HepG2 (cell line): ENCODE measurements around the gene HNRNPL. TPM values are rescaled to one million over a fixed set of nuclear protein-coding genes. Genes with fewer than 3 reads are reported as not detected.

ENCODE experiments used
- CCAR2 ChIP-seq: fragments of 200-400 bp; formaldehyde crosslinking; optimal IDR thresholded peaks from 2 replicates; pipeline ENCODE3; 2018; ENCODE audit warnings: low read depth, mild to moderate bottlenecking, low read length, moderate library complexity
- FOXA3 ChIP-seq: IDR thresholded peaks from 2 replicates; pipeline ENCODE4 v1.6.1; 2016; ENCODE audit warnings: missing genetic modification reagents, missing compliant biosample characterization
- GATA4 ChIP-seq: sonication (generic); IDR thresholded peaks from 2 replicates; pipeline ENCODE4 v1.6.1; 2016; ENCODE audit warnings: antibody characterized with exemption, low read depth, borderline replicate concordance
- HHEX ChIP-seq: IDR thresholded peaks from 2 replicates; pipeline ENCODE4 v1.6.1; 2016; ENCODE audit warnings: control low read depth
- HOXA9 ChIP-seq: sonication (generic); formaldehyde crosslinking; IDR thresholded peaks from 2 replicates; pipeline ENCODE4 v1.8.1; 2022; ENCODE audit warnings: missing genetic modification reagents, mild to moderate bottlenecking, moderate library complexity, borderline replicate concordance
- IRX3 ChIP-seq: sonication (generic); formaldehyde crosslinking; IDR thresholded peaks from 2 replicates; pipeline ENCODE4 v1.8.1; 2023; ENCODE audit warnings: mild to moderate bottlenecking, low read depth, missing genetic modification reagents, borderline replicate concordance
- MAFG ChIP-seq: sonication (generic); formaldehyde crosslinking; IDR thresholded peaks from 2 replicates; pipeline ENCODE4 v1.5.1; 2020; ENCODE audit warnings: mild to moderate bottlenecking, missing genetic modification reagents
- NFIB ChIP-seq: sonication (generic); formaldehyde crosslinking; IDR thresholded peaks from 2 replicates; pipeline ENCODE4 v1.9.0; 2021; ENCODE audit warnings: missing genetic modification reagents, mild to moderate bottlenecking, borderline replicate concordance
- SP4 ChIP-seq: sonication (generic); formaldehyde crosslinking; IDR thresholded peaks from 2 replicates; pipeline ENCODE4 v1.8.1; 2023; ENCODE audit warnings: mild to moderate bottlenecking, missing genetic modification reagents
- SP5 ChIP-seq: IDR thresholded peaks from 2 replicates; pipeline ENCODE4 v1.6.1; 2016; ENCODE audit warnings: low read depth, borderline replicate concordance
- TP53 ChIP-seq: sonication (generic); formaldehyde crosslinking; conservative IDR thresholded peaks from 2 replicates; pipeline ENCODE4 v1.4.0; 2020; ENCODE audit warnings: missing genetic modification reagents
- ZBTB38 ChIP-seq: sonication (generic); formaldehyde crosslinking; IDR thresholded peaks from 2 replicates; pipeline ENCODE4 v1.5.1; 2020; ENCODE audit warnings: mild to moderate bottlenecking, missing genetic modification reagents
- ZFAT ChIP-seq: sonication (generic); formaldehyde crosslinking; conservative IDR thresholded peaks from 2 replicates; pipeline ENCODE4 v1.8.1; 2023; ENCODE audit warnings: missing genetic modification reagents, inconsistent platforms
- ZFY ChIP-seq: sonication (generic); formaldehyde crosslinking; IDR thresholded peaks from 2 replicates; pipeline ENCODE4 v1.4.0; 2020; ENCODE audit warnings: missing genetic modification reagents
- ZNF24 ChIP-seq: fragments of 450-650 bp; IDR thresholded peaks from 2 replicates; pipeline ENCODE4 v1.6.1; 2017; ENCODE audit warnings: antibody characterized with exemption, mild to moderate bottlenecking
- ZNF292 ChIP-seq: sonication (generic); formaldehyde crosslinking; IDR thresholded peaks from 2 replicates; pipeline ENCODE4 v1.8.1; 2022; ENCODE audit warnings: mild to moderate bottlenecking, low read depth, missing genetic modification reagents, borderline replicate concordance
- ZNF446 ChIP-seq: sonication (generic); formaldehyde crosslinking; IDR thresholded peaks from 2 replicates; pipeline ENCODE4 v1.5.0; 2020; ENCODE audit warnings: mild to moderate bottlenecking, missing genetic modification reagents
- ZNF768 ChIP-seq: sonication (generic); formaldehyde crosslinking; IDR thresholded peaks from 2 replicates; pipeline ENCODE4 v1.4.0; 2020; ENCODE audit warnings: missing genetic modification reagents
- ZSCAN29 ChIP-seq: sonication (generic); formaldehyde crosslinking; conservative IDR thresholded peaks from 2 replicates; pipeline ENCODE4 v1.4.0; 2020; ENCODE audit warnings: mild to moderate bottlenecking, missing genetic modification reagents
- ZSCAN30 ChIP-seq: sonication (generic); formaldehyde crosslinking; IDR thresholded peaks from 2 replicates; pipeline ENCODE4 v1.5.0; 2020; ENCODE audit warnings: mild to moderate bottlenecking, missing genetic modification reagents
- polyA plus RNA-seq, 8 experiments: library from polyadenylated mRNA; depleted of rRNA in 3 of 8; stranded (reverse) in 7 of 8; unstranded in 1 of 8; fragments of >200 nt; fragmentation: Illumina TruSeq in 4 of 8; extraction: Trizol in 4 of 8; gene quantifications; 2 replicates each; pipeline versions ENCODE4 v1.2.1 to v1.2.3, GENCODE V29; 2011 to 2016; ENCODE audit warnings: low read depth in 4 of 8, missing spikeins in 1 of 8, mixed read lengths in 1 of 8; ENCODE audit not compliant: insufficient read depth in 1 of 8
- total RNA-seq, 5 experiments: library from RNA; depleted of rRNA; stranded (reverse); fragments of >200 nt; fragmentation: Illumina TruSeq; extraction: Trizol; gene quantifications; 2 replicates each; pipeline ENCODE4 v1.2.3, GENCODE V29; 2016; ENCODE audit warnings: low read depth in 1 of 5
- TF ChIP-seq, protein P1 (sequence below), 2 experiments: IDR thresholded peaks; 2 replicates each; pipeline ENCODE4 v1.6.1; 2011 to 2012; ENCODE audit warnings: low read length in 2 of 2, borderline replicate concordance in 1 of 2, low read depth in 1 of 2, mild to moderate bottlenecking in 1 of 2, moderate library complexity in 1 of 2
- TF ChIP-seq, protein P2 (sequence below): sonication (generic); formaldehyde crosslinking; IDR thresholded peaks from 2 replicates; pipeline ENCODE4 v1.5.1; 2020; ENCODE audit warnings: missing genetic modification reagents, mild to moderate bottlenecking, borderline replicate concordance
- TF ChIP-seq, protein P3 (sequence below): sonication (generic); formaldehyde crosslinking; IDR thresholded peaks from 2 replicates; pipeline ENCODE4 v1.4.0; 2020; ENCODE audit warnings: mild to moderate bottlenecking, low read depth, missing genetic modification reagents

Gene HNRNPL
- total and polyA plus RNA-seq, 2 of the 13 experiments (the other 11 are each of a cell fraction or from before 2014, with no cell fraction given): 156 to 278 TPM

DNA sequence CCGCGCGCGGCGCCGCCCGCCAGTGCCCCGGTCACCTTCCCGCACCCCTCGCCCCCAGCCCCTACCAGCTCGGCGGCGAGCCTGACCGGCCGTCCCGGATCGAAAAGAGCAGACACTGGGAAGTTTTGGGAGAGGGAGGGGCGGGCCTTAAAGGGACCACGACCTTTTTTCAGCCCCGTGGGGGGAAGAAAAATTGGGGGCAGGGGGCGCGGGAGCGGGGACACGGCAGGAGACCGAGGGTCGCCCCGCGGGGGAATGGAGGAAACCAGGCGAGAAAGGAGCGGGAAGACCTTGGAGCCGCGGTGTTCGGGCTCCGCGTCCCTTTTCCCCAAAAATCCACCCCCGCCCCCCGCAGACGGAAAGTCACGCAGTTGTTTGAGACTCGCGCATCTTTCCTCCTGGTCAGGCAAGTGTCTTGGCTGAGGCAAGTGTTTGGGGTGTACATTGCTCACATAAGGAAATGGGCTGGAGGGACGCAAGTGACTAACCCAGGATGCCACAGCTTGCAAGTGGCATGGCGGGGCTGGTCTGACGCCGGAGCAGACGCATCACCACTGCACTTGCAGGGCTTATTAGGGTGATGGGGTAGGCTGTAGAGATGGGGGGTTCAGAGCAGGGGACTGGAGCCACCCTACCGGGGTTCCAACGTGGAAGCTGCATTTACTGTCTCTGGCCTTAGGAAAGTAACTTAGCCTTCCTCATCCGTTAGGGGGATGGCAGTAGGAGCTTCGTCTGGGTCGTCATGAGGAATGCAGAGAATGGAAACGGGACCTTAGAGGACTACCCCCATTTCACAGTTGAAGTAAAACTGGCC, 2.7 kb upstream of the HNRNPL start (continued):
- TF ChIP-seq GATA4 (no peak), ZBTB38 (CRISPR knock-in tag) (no peak; the same call in 1 of the 2 replicates), ZNF24 (no peak), ZFAT (no peak), CCAR2 (no peak), ZFY (CRISPR knock-in tag) (no peak), HOXA9 (CRISPR knock-in tag) (0 out of 2 replicates have a peak, but pooled peaks have one; percentile 30), ZNF768 (CRISPR knock-in tag) (no peak), ZSCAN30 (CRISPR knock-in tag) (no peak), NFIB (CRISPR knock-in tag) (no peak), MAFG (CRISPR knock-in tag) (no peak), SP5 (no peak), ZNF446 (CRISPR knock-in tag) (no peak), HHEX (CRISPR knock-in tag) (no peak), IRX3 (CRISPR knock-in tag) (no peak), SP4 (0 out of 2 replicates have a peak, but pooled peaks have one; percentile 29), ZNF292 (CRISPR knock-in tag) (no peak), ZSCAN29 (CRISPR knock-in tag) (no peak), TP53 (CRISPR knock-in tag) (no peak), FOXA3 (CRISPR knock-in tag) (no peak)
- TF ChIP-seq, protein P1, sequence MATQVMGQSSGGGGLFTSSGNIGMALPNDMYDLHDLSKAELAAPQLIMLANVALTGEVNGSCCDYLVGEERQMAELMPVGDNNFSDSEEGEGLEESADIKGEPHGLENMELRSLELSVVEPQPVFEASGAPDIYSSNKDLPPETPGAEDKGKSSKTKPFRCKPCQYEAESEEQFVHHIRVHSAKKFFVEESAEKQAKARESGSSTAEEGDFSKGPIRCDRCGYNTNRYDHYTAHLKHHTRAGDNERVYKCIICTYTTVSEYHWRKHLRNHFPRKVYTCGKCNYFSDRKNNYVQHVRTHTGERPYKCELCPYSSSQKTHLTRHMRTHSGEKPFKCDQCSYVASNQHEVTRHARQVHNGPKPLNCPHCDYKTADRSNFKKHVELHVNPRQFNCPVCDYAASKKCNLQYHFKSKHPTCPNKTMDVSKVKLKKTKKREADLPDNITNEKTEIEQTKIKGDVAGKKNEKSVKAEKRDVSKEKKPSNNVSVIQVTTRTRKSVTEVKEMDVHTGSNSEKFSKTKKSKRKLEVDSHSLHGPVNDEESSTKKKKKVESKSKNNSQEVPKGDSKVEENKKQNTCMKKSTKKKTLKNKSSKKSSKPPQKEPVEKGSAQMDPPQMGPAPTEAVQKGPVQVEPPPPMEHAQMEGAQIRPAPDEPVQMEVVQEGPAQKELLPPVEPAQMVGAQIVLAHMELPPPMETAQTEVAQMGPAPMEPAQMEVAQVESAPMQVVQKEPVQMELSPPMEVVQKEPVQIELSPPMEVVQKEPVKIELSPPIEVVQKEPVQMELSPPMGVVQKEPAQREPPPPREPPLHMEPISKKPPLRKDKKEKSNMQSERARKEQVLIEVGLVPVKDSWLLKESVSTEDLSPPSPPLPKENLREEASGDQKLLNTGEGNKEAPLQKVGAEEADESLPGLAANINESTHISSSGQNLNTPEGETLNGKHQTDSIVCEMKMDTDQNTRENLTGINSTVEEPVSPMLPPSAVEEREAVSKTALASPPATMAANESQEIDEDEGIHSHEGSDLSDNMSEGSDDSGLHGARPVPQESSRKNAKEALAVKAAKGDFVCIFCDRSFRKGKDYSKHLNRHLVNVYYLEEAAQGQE (IDR thresholded peaks at IDR 0.05; ENCODE audit: borderline replicate concordance in 1 of 2, low read depth in 1 of 2, low read length in 2 of 2): no peak
- TF ChIP-seq, protein P2, sequence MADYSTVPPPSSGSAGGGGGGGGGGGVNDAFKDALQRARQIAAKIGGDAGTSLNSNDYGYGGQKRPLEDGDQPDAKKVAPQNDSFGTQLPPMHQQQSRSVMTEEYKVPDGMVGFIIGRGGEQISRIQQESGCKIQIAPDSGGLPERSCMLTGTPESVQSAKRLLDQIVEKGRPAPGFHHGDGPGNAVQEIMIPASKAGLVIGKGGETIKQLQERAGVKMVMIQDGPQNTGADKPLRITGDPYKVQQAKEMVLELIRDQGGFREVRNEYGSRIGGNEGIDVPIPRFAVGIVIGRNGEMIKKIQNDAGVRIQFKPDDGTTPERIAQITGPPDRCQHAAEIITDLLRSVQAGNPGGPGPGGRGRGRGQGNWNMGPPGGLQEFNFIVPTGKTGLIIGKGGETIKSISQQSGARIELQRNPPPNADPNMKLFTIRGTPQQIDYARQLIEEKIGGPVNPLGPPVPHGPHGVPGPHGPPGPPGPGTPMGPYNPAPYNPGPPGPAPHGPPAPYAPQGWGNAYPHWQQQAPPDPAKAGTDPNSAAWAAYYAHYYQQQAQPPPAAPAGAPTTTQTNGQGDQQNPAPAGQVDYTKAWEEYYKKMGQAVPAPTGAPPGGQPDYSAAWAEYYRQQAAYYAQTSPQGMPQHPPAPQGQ (CRISPR knock-in tag): no peak
- TF ChIP-seq, protein P3, sequence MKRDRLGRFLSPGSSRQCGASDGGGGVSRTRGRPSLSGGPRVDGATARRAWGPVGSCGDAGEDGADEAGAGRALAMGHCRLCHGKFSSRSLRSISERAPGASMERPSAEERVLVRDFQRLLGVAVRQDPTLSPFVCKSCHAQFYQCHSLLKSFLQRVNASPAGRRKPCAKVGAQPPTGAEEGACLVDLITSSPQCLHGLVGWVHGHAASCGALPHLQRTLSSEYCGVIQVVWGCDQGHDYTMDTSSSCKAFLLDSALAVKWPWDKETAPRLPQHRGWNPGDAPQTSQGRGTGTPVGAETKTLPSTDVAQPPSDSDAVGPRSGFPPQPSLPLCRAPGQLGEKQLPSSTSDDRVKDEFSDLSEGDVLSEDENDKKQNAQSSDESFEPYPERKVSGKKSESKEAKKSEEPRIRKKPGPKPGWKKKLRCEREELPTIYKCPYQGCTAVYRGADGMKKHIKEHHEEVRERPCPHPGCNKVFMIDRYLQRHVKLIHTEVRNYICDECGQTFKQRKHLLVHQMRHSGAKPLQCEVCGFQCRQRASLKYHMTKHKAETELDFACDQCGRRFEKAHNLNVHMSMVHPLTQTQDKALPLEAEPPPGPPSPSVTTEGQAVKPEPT (CRISPR knock-in tag): no peak
